GM19239 (cell line): ENCODE measurements around the gene PCDHGB5.

Source experiments
- DNase-seq: peaks from one replicate; pipeline ENCODE4 v3.0.0; 2011; ENCODE audit warnings: low spot score; ENCODE audit not compliant: insufficient read length
- FAIRE-seq: peaks from 2 replicates; lab custom pipeline; 2011; peaks lifted over from hg19 to GRCh38; lab: Jason Lieb, UNC

Gene PCDHGB5

DNA sequence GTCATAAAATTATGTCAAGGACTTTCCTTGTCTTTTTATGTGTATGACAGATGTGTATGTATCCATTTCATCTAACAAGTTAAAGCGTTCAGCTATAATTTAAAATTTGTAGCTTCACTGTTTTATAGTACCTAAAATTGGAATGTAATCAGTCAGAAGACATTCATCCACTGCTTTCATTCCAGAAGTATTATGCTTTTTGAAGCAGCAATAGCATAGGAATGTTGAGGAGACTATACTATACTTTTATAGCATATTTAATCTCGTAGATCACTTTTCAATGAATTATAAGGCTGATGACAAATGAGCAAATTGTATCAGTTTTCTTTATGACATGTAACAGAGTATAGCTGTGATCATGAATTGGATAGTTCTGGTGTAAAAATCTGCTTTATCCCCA, 39.5 kb downstream of the PCDHGB5 start:
- no peak for DNase-seq
- no peak for FAIRE-seq

- DNase-seq (no peak), FAIRE-seq (no peak)
These were observed 41.8 kb downstream of the PCDHGB5 start for GRCh38 chr5:141439411-141440141.

DNA sequence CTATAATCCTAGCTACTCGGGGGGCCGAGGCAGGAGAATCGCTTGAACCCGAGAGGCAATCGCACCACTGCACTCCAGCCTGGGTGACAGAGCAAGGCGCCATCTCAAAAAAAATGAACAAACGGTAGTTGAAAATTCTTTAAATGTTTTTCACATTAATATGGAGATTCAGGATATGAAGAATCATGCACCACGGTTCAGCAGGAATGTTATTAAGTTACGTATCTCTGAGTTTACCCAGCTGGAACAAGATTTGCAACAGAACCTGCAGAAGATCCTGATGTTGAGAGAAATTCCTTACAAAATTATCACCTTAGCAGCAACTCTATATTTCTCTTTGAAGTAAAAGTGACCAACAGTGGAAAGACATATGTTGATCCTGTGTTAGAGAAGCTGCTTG, 42.6 kb downstream of the PCDHGB5 start:
- DNase-seq (no peak), FAIRE-seq (no peak)

- FAIRE-seq (no peak), DNase-seq (no peak)
These were observed 43.9 kb downstream of the PCDHGB5 start for GRCh38 chr5:141441571-141442170.
